H1 (cell line): Measurements from ENCODE around the gene BLTP1. TPM values are rescaled to one million over a fixed set of nuclear protein-coding genes. Genes with fewer than 3 reads are reported as not detected.
"Not testable (repeated sequence)": the region's sequence is repeated elsewhere in the genome, so short reads cannot be mapped to it uniquely, and the experiment has no call there.

Source experiments
- CTCF ChIA-PET: fragments of 300-600 bp; sonication (Branson Sonifier 250); formaldehyde crosslinking; loops from one replicate; lab custom pipeline; 2021; ENCODE audit not compliant: partially characterized antibody; lab: Charles Lee
- POLR2A ChIA-PET: fragments of 300-600 bp; sonication (Branson Sonifier 250); formaldehyde crosslinking; loops from one replicate; lab custom pipeline; 2021; ENCODE audit warnings: inconsistent platforms; ENCODE audit not compliant: partially characterized antibody; lab: Charles Lee
- DNase-seq, 2 experiments: peaks; one replicate each; pipeline versions ENCODE4 v3.0.0 to v3.0.0-alpha.2; 2010 to 2022; ENCODE audit warnings: low spot score in 2 of 2, low read depth in 1 of 2, mixed read lengths in 1 of 2
- FAIRE-seq: peaks from 2 replicates; lab custom pipeline; 2011; peaks lifted over from hg19 to GRCh38; lab: Jason Lieb, UNC
- H2AFZ ChIP-seq: 2 replicates; pipeline ENCODE4 v1.8.1; 2012; ENCODE audit warnings: low read length, inconsistent platforms
- H2AK5ac ChIP-seq: 2 replicates; pipeline ENCODE4 v1.6.1; 2013; ENCODE audit warnings: low read depth, low read length
- H2BK120ac ChIP-seq: replicated peaks from 2 replicates; pipeline ENCODE3; 2013; ENCODE audit warnings: low read depth, low read length, inconsistent platforms
- H2BK12ac ChIP-seq: 2 replicates; pipeline ENCODE4 v1.6.1; 2013; ENCODE audit warnings: low read depth, low read length
- H2BK15ac ChIP-seq: 2 replicates; pipeline ENCODE4 v1.6.1; 2013; ENCODE audit warnings: low read length
- H2BK20ac ChIP-seq: 2 replicates; pipeline ENCODE4 v1.6.1; 2013; ENCODE audit warnings: low read length
- H2BK5ac ChIP-seq: 2 replicates; pipeline ENCODE4 v1.6.1; 2013; ENCODE audit warnings: low read depth, low read length
- H3K14ac ChIP-seq: 2 replicates; pipeline ENCODE4 v1.6.1; 2013; ENCODE audit warnings: inconsistent platforms; ENCODE audit not compliant: insufficient read length
- H3K18ac ChIP-seq: 2 replicates; pipeline ENCODE4 v1.6.1; 2013; ENCODE audit warnings: low read length; ENCODE audit errors: extremely low read depth
- H3K23ac ChIP-seq: 2 replicates; pipeline ENCODE4 v1.6.1; 2013; ENCODE audit warnings: inconsistent platforms; ENCODE audit not compliant: insufficient read length
- H3K23me2 ChIP-seq: 2 replicates; pipeline ENCODE4 v1.6.1; 2013; ENCODE audit warnings: low read depth, low read length
- H3K27ac ChIP-seq: 2 replicates; pipeline ENCODE4 v1.6.1; 2011; ENCODE audit warnings: low read depth, low read length, inconsistent platforms
- H3K27me3 ChIP-seq, 4 experiments: replicated peaks in 1 of 4; 1 replicate in 1 of 4; 2 replicates in 3 of 4; pipeline versions ENCODE4 v1.6.1 to v1.8.1; 2011 to 2013; ENCODE audit warnings: low read length in 3 of 4, mild to moderate bottlenecking in 3 of 4, inconsistent platforms in 2 of 4, mixed read lengths in 2 of 4, moderate library complexity in 1 of 4; ENCODE audit not compliant: control insufficient read depth in 3 of 4, insufficient read depth in 3 of 4; ENCODE audit errors: extremely low read depth in 1 of 4
- H3K36me3 ChIP-seq, 4 experiments: 2 replicates each; pipeline versions ENCODE4 v1.6.1 to v1.8.1; 2011 to 2013; ENCODE audit warnings: mild to moderate bottlenecking in 4 of 4, low read length in 3 of 4, moderate library complexity in 2 of 4, control low read depth in 1 of 4, inconsistent platforms in 1 of 4; ENCODE audit not compliant: insufficient read depth in 4 of 4, control insufficient read depth in 2 of 4
- H3K4ac ChIP-seq: replicated peaks from 2 replicates; pipeline ENCODE3; 2013; ENCODE audit warnings: low read length, low read depth, mixed read lengths, inconsistent platforms; ENCODE audit not compliant: insufficient read length
- H3K4me1 ChIP-seq, 4 experiments: replicated peaks in 1 of 4; 1 replicate in 1 of 4; 2 replicates in 3 of 4; pipeline versions ENCODE4 v1.6.1 to v1.8.1; 2011 to 2013; ENCODE audit warnings: low read length in 3 of 4, inconsistent platforms in 2 of 4, mixed read lengths in 1 of 4; ENCODE audit not compliant: insufficient read depth in 4 of 4, control insufficient read depth in 3 of 4
- H3K4me2 ChIP-seq, 2 experiments: 2 replicates each; pipeline versions ENCODE4 v1.6.1 to v1.8.1; 2011 to 2013; ENCODE audit warnings: low read depth in 2 of 2, low read length in 2 of 2, control low read depth in 1 of 2, inconsistent platforms in 1 of 2, mild to moderate bottlenecking in 1 of 2; ENCODE audit not compliant: insufficient read depth in 1 of 2
- H3K4me3 ChIP-seq, 4 experiments: fragments of 200-600, 300-600 bp in 1 of 4; sonication (generic), shearing (Covaris generic), sonication (Bioruptor Twin) in 1 of 4; 2 replicates each; pipeline versions ENCODE4 v1.5.1 to v1.8.1; 2011 to 2016; ENCODE audit warnings: low read length in 4 of 4, low read depth in 3 of 4, control low read depth in 2 of 4, inconsistent platforms in 2 of 4, mild to moderate bottlenecking in 2 of 4, mixed read lengths in 1 of 4, moderate library complexity in 1 of 4; ENCODE audit not compliant: insufficient read depth in 2 of 4; ENCODE audit errors: extremely low read depth in 1 of 4
- H3K56ac ChIP-seq: replicated peaks from 2 replicates; pipeline ENCODE3; 2013; ENCODE audit warnings: low read depth, mild to moderate bottlenecking, mixed read lengths, low read length, inconsistent platforms; ENCODE audit not compliant: insufficient read length
- H3K79me1 ChIP-seq: 2 replicates; pipeline ENCODE4 v1.6.1; 2013; ENCODE audit warnings: low read depth, low read length, control low read depth
- H3K79me2 ChIP-seq, 2 experiments: 2 replicates each; pipeline versions ENCODE4 v1.6.1 to v1.8.1; 2012 to 2013; ENCODE audit warnings: low read length in 2 of 2, mild to moderate bottlenecking in 2 of 2, inconsistent platforms in 1 of 2; ENCODE audit not compliant: insufficient read depth in 2 of 2, control insufficient read depth in 1 of 2
- H3K9ac ChIP-seq, 4 experiments: replicated peaks in 1 of 4; 1 replicate in 1 of 4; 2 replicates in 3 of 4; pipeline versions ENCODE4 v1.6.1 to v1.8.1; 2011 to 2013; ENCODE audit warnings: low read depth in 3 of 4, low read length in 3 of 4, control low read depth in 2 of 4, mild to moderate bottlenecking in 2 of 4, moderate library complexity in 2 of 4, inconsistent platforms in 1 of 4; ENCODE audit errors: extremely low read depth in 1 of 4
- H3K9me3 ChIP-seq, 2 experiments: 2 replicates each; pipeline versions ENCODE4 v1.6.1 to v1.8.1; 2012 to 2013; ENCODE audit warnings: mild to moderate bottlenecking in 2 of 2, moderate library complexity in 2 of 2, control low read depth in 1 of 2, inconsistent platforms in 1 of 2, low read depth in 1 of 2, low read length in 1 of 2, mixed read lengths in 1 of 2; ENCODE audit not compliant: insufficient read depth in 2 of 2
- H4K20me1 ChIP-seq, 2 experiments: replicated peaks in 1 of 2; 2 replicates each; pipeline versions ENCODE3 to v1.8.1; 2011 to 2013; ENCODE audit warnings: inconsistent platforms in 2 of 2, low read length in 2 of 2, mild to moderate bottlenecking in 1 of 2; ENCODE audit not compliant: insufficient read depth in 2 of 2, control insufficient read depth in 1 of 2
- H4K5ac ChIP-seq: 2 replicates; pipeline ENCODE4 v1.6.1; 2013; ENCODE audit warnings: low read length, low read depth, mixed read lengths, inconsistent platforms; ENCODE audit not compliant: insufficient read length
- H4K8ac ChIP-seq: 2 replicates; pipeline ENCODE4 v1.8.0; 2013; ENCODE audit warnings: mild to moderate bottlenecking, moderate library complexity, low read length, inconsistent platforms; ENCODE audit not compliant: insufficient read depth; ENCODE audit errors: extremely low read depth
- H4K91ac ChIP-seq: replicated peaks from 2 replicates; pipeline ENCODE3; 2013; ENCODE audit warnings: low read length, mixed read lengths, inconsistent platforms; ENCODE audit not compliant: insufficient read length
- KDM1A ChIP-seq: fragments of 200-600, 300-600 bp; sonication (generic); IDR thresholded peaks from 2 replicates; pipeline ENCODE4 v1.7.1; 2016; ENCODE audit warnings: mild to moderate bottlenecking, low read length, borderline replicate concordance
- WGBS, 2 experiments: shearing (Covaris generic) in 1 of 2; methylation state at CpG; one replicate each; pipeline versions ENCODE4 v1.1.6 to v1.1.7; 2013 to 2015; ENCODE audit warnings: low lambda C conversion rate in 2 of 2, mixed read lengths in 2 of 2, inconsistent platforms in 1 of 2, low coverage in 1 of 2, missing lambda C conversion rate in 1 of 2; ENCODE audit not compliant: insufficient replicate concordance in 2 of 2, insufficient coverage in 1 of 2, insufficient read length in 1 of 2; ENCODE audit errors: extremely low coverage in 1 of 2, missing lambda C conversion rate in 1 of 2; 5-methylcytosine and 5-hydroxymethylcytosine counted together
- polyA plus RNA-seq, 7 experiments: library from polyadenylated mRNA; depleted of rRNA in 3 of 7; stranded (reverse) in 5 of 7; unstranded in 2 of 7; fragments of >200 nt in 5 of 7; fragments of 200-250 nt in 2 of 7; gene quantifications; 1 replicate in 5 of 7; 2 replicates in 1 of 7; 4 replicates in 1 of 7; pipeline versions ENCODE4 v1.2.1 to v1.2.3, GENCODE V29; 2011 to 2013; ENCODE audit warnings: missing spikeins in 2 of 7, mixed read lengths in 2 of 7
- total RNA-seq: library from RNA; stranded (reverse); fragmentation: NEBNext Ultra II Directional; extraction: Animal tissue kit (Norgen Biotek cat#: 25700); gene quantifications from 2 replicates; pipeline ENCODE4 v1.2.1, GENCODE V29; 2021

The BLTP1 gene
- total and polyA plus RNA-seq, 2 of the 8 experiments (the other 6 are each of a cell fraction or from before 2014, with no cell fraction given) = 14.0 to 27.9 TPM

GRCh38 chr4:122107680-122108079, 44.5 kb upstream of the BLTP1 start:
- H3K9me3 ChIP-seq = no peaks in the 10 kb centered on the region; a peak in 1 of 4 replicates
- H4K20me1 ChIP-seq = no peaks in the 10 kb centered on the region
- no peak overlapping the region for H2BK120ac ChIP-seq
- H3K18ac ChIP-seq = no peak overlapping the region
- H3K9ac ChIP-seq = no peak overlapping the region
- no peak overlapping the region for H3K23ac ChIP-seq
- POLR2A ChIA-PET = no interaction called here
- H2AK5ac ChIP-seq = no peak overlapping the region
- no peak overlapping the region for H4K91ac ChIP-seq
- no peak overlapping the region for H2BK20ac ChIP-seq
- DNase-seq = no peak
- no peak overlapping the region for H2BK12ac ChIP-seq
- H3K56ac ChIP-seq = no peak overlapping the region
- H2BK5ac ChIP-seq = no peak overlapping the region
- FAIRE-seq = no peak
- no peak overlapping the region for H3K4ac ChIP-seq
- H3K4me3 ChIP-seq = no peak overlapping the region
- no peak for TF ChIP-seq KDM1A
- TF ChIP-seq, all 59 proteins: peak for 0
- Histone ChIP-seq H3K14ac (no peak overlapping the region), H3K27me3 (peaks cover 0 to 5% (median 0%) of the 10 kb centered on the region in 4 experiments; a peak in 3 of 7 replicates), H3K23me2 (no peaks in the 10 kb centered on the region), H2BK15ac (no peak overlapping the region), H3K36me3 (no peaks in the 10 kb centered on the region), H3K27ac (no peak overlapping the region), H3K79me2 (no peaks in the 10 kb centered on the region), H3K4me2 (no peak overlapping the region), H3K79me1 (no peaks in the 10 kb centered on the region), H4K8ac (no peak overlapping the region), H3K4me1 (no peaks in the 10 kb centered on the region; a peak in 1 of 7 replicates), H4K5ac (no peak overlapping the region), H2AFZ (no peak overlapping the region)
- CTCF ChIA-PET = no interaction called here
- 78% methylated on average over 2 of the region's 2 CpGs; no CpG with 5 or more reads in 1 of the 2 experiments for WGBS, 2 experiments

GRCh38 chr4:122110304-122110703, 41.8 kb upstream of the BLTP1 start:
- H3K4ac ChIP-seq = not testable (repeated sequence)

More at GRCh38 chr4:122110304-122110703, 41.8 kb upstream of the BLTP1 start:
- H2BK5ac ChIP-seq, H3K4me3 ChIP-seq, H2AK5ac ChIP-seq, H4K91ac ChIP-seq, H3K79me2 ChIP-seq, H2BK15ac ChIP-seq, H3K4me2 ChIP-seq, H3K14ac ChIP-seq, FAIRE-seq, H4K5ac ChIP-seq, H3K9ac ChIP-seq, H4K20me1 ChIP-seq, H2AFZ ChIP-seq, CTCF ChIA-PET, H3K27me3 ChIP-seq, H3K9me3 ChIP-seq, H3K36me3 ChIP-seq, H2BK120ac ChIP-seq, H3K4me1 ChIP-seq, H2BK12ac ChIP-seq, H3K56ac ChIP-seq, H3K27ac ChIP-seq, H3K23me2 ChIP-seq, H2BK20ac ChIP-seq, H4K8ac ChIP-seq, H3K23ac ChIP-seq, H3K79me1 ChIP-seq: not testable (repeated sequence)
- peak in 1 of 2 experiments; percentile 52 for DNase-seq
- POLR2A ChIA-PET = interaction anchor here (1.4 kb wide), 1 partner anchor 10 kb away, joined by 3 read pairs; no protein-coding TSS in a partner anchor
- peak overlapping the region; percentile 48; the same call in 1 of the 2 replicates for H3K18ac ChIP-seq
- WGBS, 2 experiments = 95% methylated on average over 11 of the region's 14 CpGs; no CpG with 5 or more reads in 1 of the 2 experiments
